Astrocyte (in vitro differentiated cells and primary cell): Measurements from ENCODE around the gene ANKRD42. TPM values are rescaled to one million over a fixed set of nuclear protein-coding genes. Genes with fewer than 3 reads are reported as not detected.

Experiments used
- DNase-seq: peaks from one replicate; pipeline ENCODE4 v3.0.0-alpha.2; 2010; ENCODE audit warnings: low read depth
- FAIRE-seq: peaks from 2 replicates; lab custom pipeline; 2011; peaks lifted over from hg19 to GRCh38; lab: Jason Lieb, UNC
- H2AFZ ChIP-seq: 2 replicates; pipeline ENCODE4 v1.6.0; 2012; ENCODE audit warnings: low read depth, low read length, inconsistent platforms
- H3K27ac ChIP-seq: 2 replicates; pipeline ENCODE4 v1.5.1; 2011; ENCODE audit warnings: low read depth, low read length, inconsistent platforms
- H3K27me3 ChIP-seq: 2 replicates; pipeline ENCODE4 v1.6.0; 2011; ENCODE audit warnings: low read length, inconsistent platforms; ENCODE audit not compliant: insufficient read depth
- H3K36me3 ChIP-seq: 2 replicates; pipeline ENCODE4 v1.5.1; 2011; ENCODE audit warnings: low read length, inconsistent platforms; ENCODE audit not compliant: insufficient read depth
- H3K4me1 ChIP-seq: 2 replicates; pipeline ENCODE4 v1.5.1; 2011; ENCODE audit warnings: low read length, inconsistent platforms; ENCODE audit not compliant: insufficient read depth
- H3K4me2 ChIP-seq: 2 replicates; pipeline ENCODE4 v1.6.0; 2012; ENCODE audit warnings: low read length, inconsistent platforms
- H3K4me3 ChIP-seq: 2 replicates; pipeline ENCODE4 v1.5.1; 2011; ENCODE audit warnings: low read depth, mild to moderate bottlenecking, low read length, inconsistent platforms; ENCODE audit not compliant: insufficient read depth
- H3K79me2 ChIP-seq: 2 replicates; pipeline ENCODE4 v1.6.0; 2012; ENCODE audit warnings: mild to moderate bottlenecking, low read length, inconsistent platforms; ENCODE audit not compliant: insufficient read depth
- H3K9ac ChIP-seq: 2 replicates; pipeline ENCODE4 v1.6.0; 2012; ENCODE audit warnings: mild to moderate bottlenecking, low read length, inconsistent platforms
- H3K9me3 ChIP-seq: 2 replicates; pipeline ENCODE4 v1.5.1; 2012; ENCODE audit warnings: low read depth, mild to moderate bottlenecking, low read length, inconsistent platforms; ENCODE audit not compliant: insufficient read depth
- H4K20me1 ChIP-seq: 2 replicates; pipeline ENCODE4 v1.6.0; 2012; ENCODE audit warnings: low read length, inconsistent platforms; ENCODE audit not compliant: insufficient read depth
- H3K27ac Mint-ChIP-seq: one replicate; pipeline ENCODE4 v1.8.0; 2021; ENCODE audit warnings: mild to moderate bottlenecking, mixed read lengths; ENCODE audit not compliant: unreplicated experiment
- H3K27me3 Mint-ChIP-seq: one replicate; pipeline ENCODE4 v1.8.0; 2021; ENCODE audit warnings: low read depth, mixed read lengths; ENCODE audit not compliant: unreplicated experiment
- H3K36me3 Mint-ChIP-seq: one replicate; pipeline ENCODE4 v1.8.0; 2021; ENCODE audit warnings: low read depth, mixed read lengths; ENCODE audit not compliant: unreplicated experiment
- H3K4me1 Mint-ChIP-seq: one replicate; pipeline ENCODE4 v1.8.0; 2021; ENCODE audit warnings: low read depth, mixed read lengths; ENCODE audit not compliant: unreplicated experiment
- H3K4me3 Mint-ChIP-seq: one replicate; pipeline ENCODE4 v1.8.0; 2021; ENCODE audit warnings: mild to moderate bottlenecking, moderate library complexity, mixed read lengths; ENCODE audit not compliant: unreplicated experiment
- H3K9me3 Mint-ChIP-seq: one replicate; pipeline ENCODE4 v1.8.0; 2021; ENCODE audit warnings: mild to moderate bottlenecking, mixed read lengths; ENCODE audit not compliant: unreplicated experiment
- CTCF ChIP-seq: IDR thresholded peaks from 2 replicates; pipeline ENCODE4 v1.5.1; 2011; ENCODE audit warnings: low read depth, mild to moderate bottlenecking, inconsistent platforms, low read length, moderate library complexity; ENCODE audit not compliant: insufficient read depth
- EZH2 ChIP-seq: IDR thresholded peaks from 2 replicates; pipeline ENCODE4 v1.6.1; 2012; ENCODE audit warnings: mild to moderate bottlenecking, low read length, inconsistent platforms; ENCODE audit not compliant: insufficient read depth
- total RNA-seq: library from RNA; stranded (reverse); gene quantifications from 2 replicates; pipeline ENCODE4 v1.2.1, GENCODE V29; 2021

ANKRD42 gene
- total RNA-seq, 1 donor from 2014 or later: 15.0 TPM

GRCh38 chr11:83255366-83255765 is 61.9 kb downstream of the ANKRD42 start:
- Histone ChIP-seq H3K36me3 (peaks cover 12% of the 10 kb centered on the region), H4K20me1 (no peaks in the 10 kb centered on the region), H3K27ac (no peak overlapping the region), H3K4me1 (peaks cover 10% of the 10 kb centered on the region), H3K4me3 (no peak overlapping the region), H2AFZ (no peak overlapping the region), H3K79me2 (no peaks in the 10 kb centered on the region), H3K9ac (no peak overlapping the region), H3K9me3 (no peaks in the 10 kb centered on the region), H3K4me2 (no peak overlapping the region), H3K27me3 (no peaks in the 10 kb centered on the region)
- H3K36me3 Mint-ChIP-seq: peaks cover 2% of the 10 kb centered on the region
- H3K9me3 Mint-ChIP-seq: no peaks in the 10 kb centered on the region
- no peaks in the 10 kb centered on the region for H3K27me3 Mint-ChIP-seq
- no peak for FAIRE-seq
- H3K27ac Mint-ChIP-seq: no peak overlapping the region
- TF ChIP-seq EZH2 (no peak), CTCF (no peak)
- DNase-seq: no peak
- peaks cover 22% of the 10 kb centered on the region for H3K4me1 Mint-ChIP-seq
- H3K4me3 Mint-ChIP-seq: no peak overlapping the region

- Histone ChIP-seq H3K4me2 (no peak overlapping the region), H3K27ac (no peak overlapping the region), H3K36me3 (peaks cover 18% of the 10 kb centered on the region), H3K79me2 (no peaks in the 10 kb centered on the region), H2AFZ (no peak overlapping the region), H4K20me1 (no peaks in the 10 kb centered on the region), H3K4me1 (peaks cover 10% of the 10 kb centered on the region), H3K4me3 (no peak overlapping the region), H3K27me3 (no peaks in the 10 kb centered on the region), H3K9ac (no peak overlapping the region), H3K9me3 (no peaks in the 10 kb centered on the region)
- DNase-seq (no peak), FAIRE-seq (no peak)
- Mint-ChIP-seq H3K9me3 (no peaks in the 10 kb centered on the region), H3K27ac (peak overlapping the region; percentile 23), H3K4me1 (peaks cover 22% of the 10 kb centered on the region), H3K36me3 (peaks cover 2% of the 10 kb centered on the region), H3K27me3 (no peaks in the 10 kb centered on the region), H3K4me3 (peak overlapping the region; percentile 70)
- TF ChIP-seq CTCF (no peak), EZH2 (no peak)
Observed at GRCh38 chr11:83256602-83257340, 63.3 kb downstream of the ANKRD42 start.

- H3K4me1 ChIP-seq: peaks cover 10% of the 10 kb centered on the region
- no peak overlapping the region for H2AFZ ChIP-seq
- no peaks in the 10 kb centered on the region for H3K27me3 ChIP-seq
- H3K4me2 ChIP-seq: peak overlapping the region; percentile 39
- DNase-seq (peak; percentile 89), FAIRE-seq (peak; percentile 92)
- H3K79me2 ChIP-seq: no peaks in the 10 kb centered on the region
- Mint-ChIP-seq H3K27me3 (no peaks in the 10 kb centered on the region), H3K4me3 (peak overlapping the region; percentile 4), H3K4me1 (peaks cover 22% of the 10 kb centered on the region), H3K27ac (no peak overlapping the region), H3K9me3 (no peaks in the 10 kb centered on the region), H3K36me3 (peaks cover 2% of the 10 kb centered on the region)
- H4K20me1 ChIP-seq: no peaks in the 10 kb centered on the region
- peaks cover 22% of the 10 kb centered on the region for H3K36me3 ChIP-seq
- no peak overlapping the region for H3K9ac ChIP-seq
- no peak overlapping the region for H3K4me3 ChIP-seq
- no peak for TF ChIP-seq EZH2
- TF ChIP-seq CTCF: no peak
- no peaks in the 10 kb centered on the region for H3K9me3 ChIP-seq
- no peak overlapping the region for H3K27ac ChIP-seq
Observed at GRCh38 chr11:83257761-83258168, 64.3 kb downstream of the ANKRD42 start.
